ENCODE data around the gene EBP. TPM values are rescaled to one million over a fixed set of nuclear protein-coding genes. Genes with fewer than 3 reads are reported as not detected.

Gene EBP
- total and polyA plus RNA-seq, 9 of the 15 experiments (the other 6 are each of a cell fraction or from before 2014, with no cell fraction given): 228 to 987 (median 274) TPM

DNA sequence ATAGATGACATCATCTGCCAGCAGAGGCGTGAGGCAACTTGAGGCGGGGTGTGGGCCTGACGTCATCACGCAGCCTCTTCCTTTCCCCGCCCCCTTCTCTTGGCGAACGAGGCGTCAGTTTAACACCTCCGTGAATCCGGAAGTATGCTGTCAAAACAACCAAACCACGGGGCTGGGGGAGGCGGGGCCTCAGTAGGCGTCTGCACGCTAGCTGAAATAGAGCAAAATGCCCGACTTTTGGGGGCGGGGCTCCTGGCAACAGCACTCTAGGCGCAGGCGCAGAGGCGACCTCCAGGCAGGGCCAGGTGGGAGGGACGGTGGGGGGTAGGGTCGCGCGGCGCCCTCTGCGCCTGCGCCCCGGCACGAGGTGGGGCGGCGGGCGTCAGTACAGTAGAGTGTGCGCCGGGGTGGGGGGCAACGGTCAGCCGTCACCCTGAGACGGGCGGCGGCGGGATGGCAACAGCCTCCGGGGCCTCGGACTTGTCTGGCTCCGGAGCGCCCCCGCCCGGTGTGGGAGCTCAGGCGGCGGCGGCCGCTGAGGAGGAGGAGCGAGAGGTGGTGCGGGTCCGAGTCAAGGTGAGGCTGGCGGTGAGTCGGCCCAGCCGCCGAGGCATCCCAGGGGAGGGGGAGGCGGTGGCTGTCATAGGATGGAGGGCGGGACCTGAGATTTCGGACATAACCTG lies 17.9 kb downstream of the EBP start, which contains the start of gene TBC1D25 (continued):
- no peak for TF ChIP-seq CREB5 (CRISPR knock-in tag; IDR thresholded peaks at IDR 0.05)
- TF ChIP-seq, protein P1, sequence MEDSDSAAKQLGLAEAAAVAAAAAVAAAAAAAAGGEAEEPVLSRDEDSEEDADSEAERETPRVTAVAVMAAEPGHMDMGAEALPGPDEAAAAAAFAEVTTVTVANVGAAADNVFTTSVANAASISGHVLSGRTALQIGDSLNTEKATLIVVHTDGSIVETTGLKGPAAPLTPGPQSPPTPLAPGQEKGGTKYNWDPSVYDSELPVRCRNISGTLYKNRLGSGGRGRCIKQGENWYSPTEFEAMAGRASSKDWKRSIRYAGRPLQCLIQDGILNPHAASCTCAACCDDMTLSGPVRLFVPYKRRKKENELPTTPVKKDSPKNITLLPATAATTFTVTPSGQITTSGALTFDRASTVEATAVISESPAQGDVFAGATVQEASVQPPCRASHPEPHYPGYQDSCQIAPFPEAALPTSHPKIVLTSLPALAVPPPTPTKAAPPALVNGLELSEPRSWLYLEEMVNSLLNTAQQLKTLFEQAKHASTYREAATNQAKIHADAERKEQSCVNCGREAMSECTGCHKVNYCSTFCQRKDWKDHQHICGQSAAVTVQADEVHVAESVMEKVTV (CRISPR knock-in tag; IDR thresholded peaks at IDR 0.05): no peak
- TF ChIP-seq SUPT5H (IDR thresholded peaks at IDR 0.05): peak; percentile 68
- no peak for TF ChIP-seq WHSC1 (IDR thresholded peaks at IDR 0.05; ENCODE audit: low read length)
- TF ChIP-seq TSC22D4 (tag; IDR thresholded peaks at IDR 0.05): no peak
- TF ChIP-seq, protein P2, sequence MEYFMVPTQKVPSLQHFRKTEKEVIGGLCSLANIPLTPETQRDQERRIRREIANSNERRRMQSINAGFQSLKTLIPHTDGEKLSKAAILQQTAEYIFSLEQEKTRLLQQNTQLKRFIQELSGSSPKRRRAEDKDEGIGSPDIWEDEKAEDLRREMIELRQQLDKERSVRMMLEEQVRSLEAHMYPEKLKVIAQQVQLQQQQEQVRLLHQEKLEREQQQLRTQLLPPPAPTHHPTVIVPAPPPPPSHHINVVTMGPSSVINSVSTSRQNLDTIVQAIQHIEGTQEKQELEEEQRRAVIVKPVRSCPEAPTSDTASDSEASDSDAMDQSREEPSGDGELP (CRISPR knock-in tag; IDR thresholded peaks at IDR 0.05; ENCODE audit: borderline replicate concordance): peak; percentile 65; the same call in 1 of the 2 replicates
- peak; percentile 37; the same call in 1 of the 2 replicates for TF ChIP-seq USF1 (CRISPR knock-in tag; IDR thresholded peaks at IDR 0.05)
- TF ChIP-seq CREB1 (IDR thresholded peaks at IDR 0.05): peak; percentile 97
- TF ChIP-seq CREB1 (CRISPR knock-in tag; IDR thresholded peaks at IDR 0.05): peak; percentile 92
- TF ChIP-seq HLTF (IDR thresholded peaks at IDR 0.05): no peak
- no peak for TF ChIP-seq TAF9B (IDR thresholded peaks at IDR 0.05; ENCODE audit: partially characterized antibody)
- no peak for TF ChIP-seq SRSF7 (optimal IDR thresholded peaks at IDR 0.05; ENCODE audit: low read depth, low read length)
- no peak for TF ChIP-seq HOXB6 (CRISPR knock-in tag; IDR thresholded peaks at IDR 0.05; ENCODE audit: borderline replicate concordance)
- TF ChIP-seq PTBP1 (IDR thresholded peaks at IDR 0.05; ENCODE audit: low read depth, low read length): no peak
- TF ChIP-seq MCM3 (IDR thresholded peaks at IDR 0.05): no peak
- TF ChIP-seq MCM5 (IDR thresholded peaks at IDR 0.05; ENCODE audit: low read depth): no peak
- no peak for TF ChIP-seq ZNF24 (IDR thresholded peaks at IDR 0.05)
- TF ChIP-seq CGGBP1 (CRISPR knock-in tag; IDR thresholded peaks at IDR 0.05): no peak
- no peak for TF ChIP-seq PHTF2 (CRISPR knock-in tag; IDR thresholded peaks at IDR 0.05)
- no peak for TF ChIP-seq ZNF707 (CRISPR knock-in tag; conservative IDR thresholded peaks at IDR 0.05)
- no peak for TF ChIP-seq COPS2 (conservative IDR thresholded peaks at IDR 0.05)
- TF ChIP-seq, protein P3, sequence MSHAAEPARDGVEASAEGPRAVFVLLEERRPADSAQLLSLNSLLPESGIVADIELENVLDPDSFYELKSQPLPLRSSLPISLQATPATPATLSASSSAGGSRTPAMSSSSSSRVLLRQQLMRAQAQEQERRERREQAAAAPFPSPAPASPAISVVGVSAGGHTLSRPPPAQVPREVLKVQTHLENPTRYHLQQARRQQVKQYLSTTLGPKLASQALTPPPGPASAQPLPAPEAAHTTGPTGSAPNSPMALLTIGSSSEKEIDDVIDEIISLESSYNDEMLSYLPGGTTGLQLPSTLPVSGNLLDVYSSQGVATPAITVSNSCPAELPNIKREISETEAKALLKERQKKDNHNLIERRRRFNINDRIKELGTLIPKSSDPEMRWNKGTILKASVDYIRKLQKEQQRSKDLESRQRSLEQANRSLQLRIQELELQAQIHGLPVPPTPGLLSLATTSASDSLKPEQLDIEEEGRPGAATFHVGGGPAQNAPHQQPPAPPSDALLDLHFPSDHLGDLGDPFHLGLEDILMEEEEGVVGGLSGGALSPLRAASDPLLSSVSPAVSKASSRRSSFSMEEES (CRISPR knock-in tag; IDR thresholded peaks at IDR 0.05): no peak
- no peak for TF ChIP-seq SMAD2 (IDR thresholded peaks at IDR 0.05; ENCODE audit: low read depth, low read length)
- TF ChIP-seq KAT2B (IDR thresholded peaks at IDR 0.05; ENCODE audit: low read depth, low read length): no peak
- TF ChIP-seq ZKSCAN3 (CRISPR knock-in tag; IDR thresholded peaks at IDR 0.05): no peak
- no peak for TF ChIP-seq FUS (optimal IDR thresholded peaks at IDR 0.05; ENCODE audit: low read depth, low read length)
